Measurements from ENCODE around the gene ANK3. TPM values are rescaled to one million over a fixed set of nuclear protein-coding genes. Genes with fewer than 3 reads are reported as not detected.

The ANK3 gene
- total RNA-seq, 2 donors from 2014 or later: 41.0 to 113 TPM

GRCh38 chr10:59980356-59980755 is 409.3 kb downstream of the ANK3 start:
- H3K36me3 ChIP-seq (replicated peaks in 1 of 2; ENCODE audit: insufficient read depth in 1 of 2, low read depth in 2 of 2): no peaks in the 10 kb centered on the region
- ATAC-seq (no peak), DNase-seq (no peak)
- H3K4me1 ChIP-seq: no peaks in the 10 kb centered on the region
- H3K9me3 ChIP-seq: peaks cover 0 to 3% (median 0%) of the 10 kb centered on the region in 3 donors
- WGBS, 2 donors: 88 to 91% methylated on average over 1 of the region's 1 CpG
- intact Hi-C loops (cut with DNase I): no loop called here
- TF ChIP-seq POLR2A (IDR thresholded peaks at IDR 0.05) (no peak), CTCF (IDR thresholded peaks at IDR 0.05) (no peak)
- H3K27me3 ChIP-seq: no peaks in the 10 kb centered on the region
- H3K27ac ChIP-seq: no peak overlapping the region
- no peak overlapping the region for H3K4me3 ChIP-seq

- H3K4me3 ChIP-seq: no peak overlapping the region
- H3K4me1 ChIP-seq: peaks cover 6% of the 10 kb centered on the region
- no peak for ATAC-seq
- H3K36me3 ChIP-seq (replicated peaks in 1 of 2; ENCODE audit: insufficient read depth in 1 of 2, low read depth in 2 of 2): no peaks in the 10 kb centered on the region
- intact Hi-C loops (cut with DNase I): no loop called here
- peaks cover 0 to 3% (median 0%) of the 10 kb centered on the region in 3 donors for H3K9me3 ChIP-seq
- DNase-seq: no peak
- TF ChIP-seq CTCF (IDR thresholded peaks at IDR 0.05) (no peak), POLR2A (IDR thresholded peaks at IDR 0.05) (no peak)
- H3K27me3 ChIP-seq: no peaks in the 10 kb centered on the region
- no peak overlapping the region for H3K27ac ChIP-seq
Measured at GRCh38 chr10:59977486-59977885, 412.2 kb downstream of the ANK3 start.

- ATAC-seq (no peak), DNase-seq (no peak)
- Histone ChIP-seq H3K36me3 (replicated peaks in 1 of 2; ENCODE audit: insufficient read depth in 1 of 2, low read depth in 2 of 2) (no peaks in the 10 kb centered on the region), H3K9me3 (peaks cover 0 to 3% (median 0%) of the 10 kb centered on the region in 3 donors), H3K4me3 (no peak overlapping the region), H3K27ac (no peak overlapping the region), H3K4me1 (peaks cover 11% of the 10 kb centered on the region), H3K27me3 (no peaks in the 10 kb centered on the region)
- no peak for TF ChIP-seq POLR2A (IDR thresholded peaks at IDR 0.05)
- intact Hi-C loops (cut with DNase I): no loop called here
Measured at GRCh38 chr10:59976909-59977308, 412.8 kb downstream of the ANK3 start.

Small RNAs within 50 kb of the gene (small RNA-seq; reads per million reads assigned to genes)
- not detected for gene RF00019
